LNCAP (cell line): ENCODE measurements around the gene FGGY.

Source experiments
- TF ChIP-seq, protein P1 (sequence below): fragments of 450-650 bp; IDR thresholded peaks from 2 replicates; pipeline ENCODE4 v1.5.1; 2017; ENCODE audit warnings: mild to moderate bottlenecking

FGGY gene

DNA sequence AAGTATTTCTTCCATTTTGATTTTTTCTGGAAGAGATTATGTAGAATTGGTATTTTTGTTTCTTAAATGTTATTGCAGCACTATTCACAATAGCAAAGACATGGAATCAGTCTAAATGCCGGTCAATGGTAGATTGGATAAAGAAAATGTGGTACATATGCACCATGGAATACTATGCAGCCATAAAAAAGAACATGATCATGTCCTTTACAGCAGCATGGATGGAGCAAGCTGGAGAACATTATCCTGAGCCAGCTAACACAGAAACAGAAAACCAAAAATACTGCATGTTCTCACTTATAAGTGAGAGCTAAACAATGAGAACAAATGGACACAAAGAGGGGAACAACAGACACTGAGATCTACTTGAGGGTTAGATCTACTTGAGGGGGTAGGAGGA is 5.4 kb downstream of the FGGY start:
- TF ChIP-seq, protein P1, sequence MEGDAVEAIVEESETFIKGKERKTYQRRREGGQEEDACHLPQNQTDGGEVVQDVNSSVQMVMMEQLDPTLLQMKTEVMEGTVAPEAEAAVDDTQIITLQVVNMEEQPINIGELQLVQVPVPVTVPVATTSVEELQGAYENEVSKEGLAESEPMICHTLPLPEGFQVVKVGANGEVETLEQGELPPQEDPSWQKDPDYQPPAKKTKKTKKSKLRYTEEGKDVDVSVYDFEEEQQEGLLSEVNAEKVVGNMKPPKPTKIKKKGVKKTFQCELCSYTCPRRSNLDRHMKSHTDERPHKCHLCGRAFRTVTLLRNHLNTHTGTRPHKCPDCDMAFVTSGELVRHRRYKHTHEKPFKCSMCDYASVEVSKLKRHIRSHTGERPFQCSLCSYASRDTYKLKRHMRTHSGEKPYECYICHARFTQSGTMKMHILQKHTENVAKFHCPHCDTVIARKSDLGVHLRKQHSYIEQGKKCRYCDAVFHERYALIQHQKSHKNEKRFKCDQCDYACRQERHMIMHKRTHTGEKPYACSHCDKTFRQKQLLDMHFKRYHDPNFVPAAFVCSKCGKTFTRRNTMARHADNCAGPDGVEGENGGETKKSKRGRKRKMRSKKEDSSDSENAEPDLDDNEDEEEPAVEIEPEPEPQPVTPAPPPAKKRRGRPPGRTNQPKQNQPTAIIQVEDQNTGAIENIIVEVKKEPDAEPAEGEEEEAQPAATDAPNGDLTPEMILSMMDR, result no peak

DNA sequence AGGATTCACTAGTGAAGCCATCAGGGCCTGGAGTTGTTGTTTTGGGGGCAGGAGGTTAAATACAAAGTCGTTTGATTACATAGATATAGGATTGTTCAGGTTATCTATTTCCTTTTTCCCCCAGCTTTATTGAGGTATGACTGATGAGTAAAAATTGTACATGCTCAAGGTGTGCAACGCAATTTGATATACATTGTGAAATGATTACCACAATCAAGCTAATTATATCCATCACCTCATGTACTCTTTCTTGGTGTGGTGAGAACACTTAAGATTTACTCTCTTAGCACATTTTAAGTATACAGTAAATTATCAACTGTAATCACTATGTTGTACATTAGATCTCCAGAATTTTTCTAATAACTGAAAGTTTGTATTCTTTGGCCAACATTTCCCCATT is 6.0 kb downstream of the FGGY start:
- TF ChIP-seq, protein P1, result no peak

DNA sequence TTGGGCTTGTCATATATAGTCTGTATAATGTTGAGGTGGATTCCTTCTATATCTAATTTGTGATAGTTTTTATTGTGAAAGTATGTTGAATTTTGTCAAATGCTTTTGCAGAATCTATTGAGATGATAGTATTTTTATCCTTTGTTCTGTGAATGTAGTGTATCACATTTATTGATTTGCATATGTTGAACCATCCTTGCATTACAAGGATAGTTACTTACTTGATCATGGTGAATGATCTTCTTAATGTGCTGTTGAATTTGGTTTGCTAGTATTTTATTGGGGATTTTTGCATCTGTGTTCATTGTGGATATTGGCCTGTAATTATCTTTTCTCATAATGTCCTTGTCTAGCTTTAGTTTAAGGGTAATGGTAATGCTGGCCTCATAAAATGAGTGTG is 8.3 kb downstream of the FGGY start:
- TF ChIP-seq, protein P1, result no peak

DNA sequence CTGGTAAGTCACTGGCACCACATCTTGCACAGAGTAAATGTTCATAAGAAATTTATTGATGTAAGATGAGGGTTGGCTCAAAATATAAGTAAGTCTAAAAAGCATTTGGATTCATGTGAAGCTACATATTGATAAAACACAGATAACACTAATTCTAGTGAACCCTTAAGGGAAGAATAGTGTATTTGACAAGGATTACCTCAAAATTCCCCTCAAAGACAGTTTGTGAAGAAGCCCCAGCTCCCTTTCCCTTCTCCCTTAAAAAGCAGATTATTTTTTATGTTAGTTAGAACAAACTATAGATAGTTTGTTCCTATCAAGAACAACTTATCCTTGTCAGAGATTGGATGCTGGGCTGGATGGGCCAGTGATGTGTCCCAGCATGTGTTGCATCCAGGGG is 10.7 kb downstream of the FGGY start:
- TF ChIP-seq, protein P1, result no peak

DNA sequence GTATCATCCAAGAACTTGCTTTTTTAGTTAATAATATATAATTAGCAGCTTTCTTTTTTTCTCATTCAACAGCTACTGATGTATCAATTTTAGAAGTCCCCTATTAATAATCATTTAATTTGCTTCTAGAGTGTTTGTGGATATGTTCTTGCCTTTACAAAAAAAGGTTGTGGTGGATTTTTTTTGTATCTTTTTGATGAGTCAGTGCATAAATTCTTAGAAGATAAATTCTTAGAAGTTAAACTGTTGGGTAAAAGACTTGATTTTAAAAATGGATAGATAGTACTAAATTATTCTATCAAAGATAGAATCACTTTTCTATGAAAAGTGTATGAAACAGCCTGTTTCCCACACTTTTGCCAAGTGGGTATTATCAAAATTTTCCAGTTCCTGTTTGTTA is 11.9 kb downstream of the FGGY start:
- TF ChIP-seq, protein P1, result no peak

DNA sequence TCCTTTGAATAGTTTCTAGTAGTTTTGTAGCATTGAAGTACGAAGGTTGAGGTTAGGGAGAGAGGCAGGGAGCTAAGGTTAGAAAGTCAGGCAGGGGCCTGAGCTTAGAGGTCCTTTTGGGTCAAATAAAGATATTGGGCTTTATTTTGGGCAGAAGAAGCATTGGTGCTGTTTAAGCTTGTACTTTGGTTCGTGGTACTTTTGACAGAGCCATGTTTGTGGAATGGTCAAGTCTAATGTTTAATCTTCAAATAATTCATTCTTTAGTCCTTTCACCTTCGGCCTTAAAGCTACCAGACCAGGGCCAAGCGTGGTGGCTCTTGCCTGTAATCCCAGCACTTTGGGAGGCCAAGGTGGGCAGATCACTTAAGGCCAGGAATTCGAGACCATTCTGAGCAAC is 12.5 kb downstream of the FGGY start:
- TF ChIP-seq, protein P1, result no peak

DNA sequence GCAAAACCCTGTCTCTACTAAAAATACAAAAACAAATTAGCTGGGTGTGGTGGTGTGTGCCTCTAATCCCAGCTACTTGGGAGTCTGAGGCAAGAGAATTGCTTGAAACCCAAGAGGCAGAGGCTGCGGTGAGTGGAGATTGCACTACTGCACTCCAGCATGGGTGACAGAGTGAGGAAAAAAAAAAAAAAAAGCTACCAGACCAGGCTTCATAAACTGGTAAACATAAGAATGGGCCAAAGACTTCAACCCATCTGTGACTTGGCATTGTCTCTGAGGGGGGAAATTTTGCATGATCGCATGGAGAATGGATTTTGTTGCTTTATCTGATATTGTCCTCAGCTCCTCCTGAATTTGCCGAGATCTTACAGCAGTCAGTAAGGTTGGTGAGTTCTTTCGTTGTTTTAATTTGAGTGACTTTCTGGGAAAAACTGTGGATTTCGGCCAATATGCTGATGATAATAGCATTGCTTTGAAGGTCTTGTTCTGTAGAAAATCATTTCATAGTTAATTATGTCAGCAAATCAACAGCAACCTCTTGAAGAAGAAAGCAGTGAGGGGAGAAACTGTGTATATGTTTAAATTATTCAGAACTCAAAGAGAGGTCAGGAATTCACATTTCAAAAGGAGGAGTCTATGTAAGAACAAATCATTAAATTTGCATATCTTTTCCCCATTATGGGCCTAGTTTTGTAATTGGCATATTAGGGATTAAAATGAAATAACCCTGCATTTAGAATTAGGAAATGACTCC is 13.1 kb downstream of the FGGY start:
- TF ChIP-seq, protein P1, result no peak
